ENCODE measurements around the gene ECE2. TPM values are rescaled to one million over a fixed set of nuclear protein-coding genes. Genes with fewer than 3 reads are reported as not detected.
"Not testable (repeated sequence)": the region's sequence is repeated elsewhere in the genome, so short reads cannot be mapped to it uniquely, and the experiment has no call there.

The ECE2 gene
- total RNA-seq, 4 donors from 2014 or later = not detected

- intact Hi-C loops (cut with DNase I; ENCODE audit: low total_unique reads) = no loop called here
- WGBS, 2 donors (ENCODE audit: low coverage in 1 of 2) = 66 to 76% methylated on average over 5 to 7 of the region's 7 CpGs
- TF ChIP-seq CTCF (IDR thresholded peaks at IDR 0.05) (no peak), POLR2A (IDR thresholded peaks at IDR 0.05) (no peak), EP300 (IDR thresholded peaks at IDR 0.05; ENCODE audit: low read depth) (no peak), POLR2AphosphoS5 (IDR thresholded peaks at IDR 0.05) (no peak)
- DNase-seq = no peak
- peaks cover 12 to 28% (median 24%) of the 10 kb centered on the region in 4 donors for H3K4me1 ChIP-seq
- H3K36me3 ChIP-seq = peaks cover 0 to 19% (median 8%) of the 10 kb centered on the region in 4 donors
- H3K27ac ChIP-seq = peak overlapping the region; percentile 94 to 99 (median 97)
- no peaks in the 10 kb centered on the region for H3K27me3 ChIP-seq
- no peaks in the 10 kb centered on the region for H3K9me3 ChIP-seq
- in situ Hi-C loops (cut with MboI; ENCODE audit: low pct_ligation_motif_present in 1 of 4, low pct_unique_long_range_greater_than_20kb in 1 of 4, low sequenced_read_pairs in 3 of 4) = no loop called here
- peak overlapping the region in 1 of 4 donors; percentile 12 for H3K4me3 ChIP-seq
These were observed 62.2 kb downstream of the ECE2 start for GRCh38 chr3:184337981-184338380.

GRCh38 chr3:184338511-184338945 is 62.7 kb downstream of the ECE2 start:
- DNase-seq = peak; percentile 66
- peak overlapping the region; percentile 94 to 99 (median 97) for H3K27ac ChIP-seq
- no peaks in the 10 kb centered on the region for H3K27me3 ChIP-seq
- TF ChIP-seq POLR2AphosphoS5 (IDR thresholded peaks at IDR 0.05) (peak in 2 of 3 donors; percentile 28 to 38), CTCF (IDR thresholded peaks at IDR 0.05) (peak in 2 of 5 experiments; percentile 5 to 17), EP300 (IDR thresholded peaks at IDR 0.05; ENCODE audit: low read depth) (no peak), POLR2A (IDR thresholded peaks at IDR 0.05) (no peak)
- H3K4me1 ChIP-seq = peaks cover 12 to 28% (median 24%) of the 10 kb centered on the region in 4 donors
- intact Hi-C loops (cut with DNase I; ENCODE audit: low total_unique reads) = no loop called here
- H3K4me3 ChIP-seq = peak overlapping the region in 2 of 4 donors; percentile 12 to 29
- in situ Hi-C loops (cut with MboI; ENCODE audit: low pct_ligation_motif_present in 1 of 4, low pct_unique_long_range_greater_than_20kb in 1 of 4, low sequenced_read_pairs in 3 of 4) = no loop called here
- H3K36me3 ChIP-seq = peaks cover 0 to 21% (median 9%) of the 10 kb centered on the region in 4 donors
- 38% methylated on average over 22 of the region's 37 CpGs; no CpG with 5 or more reads in 1 of the 2 donors for WGBS, 2 donors (ENCODE audit: low coverage in 1 of 2)
- no peaks in the 10 kb centered on the region for H3K9me3 ChIP-seq

- intact Hi-C loops (cut with DNase I; ENCODE audit: low total_unique reads) = no loop called here
- DNase-seq = no peak
- no peaks in the 10 kb centered on the region for H3K9me3 ChIP-seq
- in situ Hi-C loops (cut with MboI; ENCODE audit: low pct_ligation_motif_present in 1 of 4, low pct_unique_long_range_greater_than_20kb in 1 of 4, low sequenced_read_pairs in 3 of 4) = no loop called here
- peak overlapping the region in 2 of 4 donors; percentile 12 to 29 for H3K4me3 ChIP-seq
- H3K27ac ChIP-seq = peak overlapping the region; percentile 94 to 99 (median 97)
- peaks cover 0 to 24% (median 9%) of the 10 kb centered on the region in 4 donors for H3K36me3 ChIP-seq
- 60 to 68% methylated on average over 2 to 8 of the region's 8 CpGs for WGBS, 2 donors (ENCODE audit: low coverage in 1 of 2)
- H3K4me1 ChIP-seq = peaks cover 12 to 28% (median 24%) of the 10 kb centered on the region in 4 donors
- H3K27me3 ChIP-seq = no peaks in the 10 kb centered on the region
- TF ChIP-seq EP300 (IDR thresholded peaks at IDR 0.05; ENCODE audit: low read depth) = no peak
- TF ChIP-seq POLR2AphosphoS5 (IDR thresholded peaks at IDR 0.05) = no peak
- no peak for TF ChIP-seq POLR2A (IDR thresholded peaks at IDR 0.05)
These were observed 63.2 kb downstream of the ECE2 start for GRCh38 chr3:184339001-184339400.

GRCh38 chr3:184339451-184340135 is 63.8 kb downstream of the ECE2 start:
- Histone ChIP-seq H3K36me3 (peaks cover 0 to 24% (median 8%) of the 10 kb centered on the region in 4 donors), H3K27ac (peak overlapping the region in 3 of 4 donors; percentile 94 to 99 (median 97)), H3K4me1 (peaks cover 12 to 28% (median 24%) of the 10 kb centered on the region in 4 donors)
- H3K4me3 ChIP-seq; H3K27me3 ChIP-seq; intact Hi-C loops (cut with DNase I; ENCODE audit: low total_unique reads); in situ Hi-C loops (cut with MboI; ENCODE audit: low pct_ligation_motif_present in 1 of 4, low pct_unique_long_range_greater_than_20kb in 1 of 4, low sequenced_read_pairs in 3 of 4); H3K9me3 ChIP-seq; DNase-seq: not testable (repeated sequence)
- WGBS, 2 donors (ENCODE audit: low coverage in 1 of 2) = 83 to 90% methylated on average over 5 to 19 of the region's 19 CpGs

GRCh38 chr3:184341925-184342324 is 66.1 kb downstream of the ECE2 start:
- no peak for DNase-seq
- TF ChIP-seq EP300 (IDR thresholded peaks at IDR 0.05; ENCODE audit: low read depth) (no peak), CTCF (IDR thresholded peaks at IDR 0.05) (no peak), POLR2AphosphoS5 (IDR thresholded peaks at IDR 0.05) (no peak), POLR2A (IDR thresholded peaks at IDR 0.05) (no peak)
- no peaks in the 10 kb centered on the region for H3K27me3 ChIP-seq
- 89% methylated on average over 7 of the region's 7 CpGs; no CpG with 5 or more reads in 1 of the 2 donors for WGBS, 2 donors (ENCODE audit: low coverage in 1 of 2)
- H3K27ac ChIP-seq = no peak overlapping the region
- no peak overlapping the region for H3K4me3 ChIP-seq
- in situ Hi-C loops (cut with MboI; ENCODE audit: low pct_ligation_motif_present in 1 of 4, low pct_unique_long_range_greater_than_20kb in 1 of 4, low sequenced_read_pairs in 3 of 4) = no loop called here
- H3K4me1 ChIP-seq = peaks cover 22 to 30% (median 23%) of the 10 kb centered on the region in 4 donors
- peaks cover 0 to 19% (median 6%) of the 10 kb centered on the region in 4 donors for H3K36me3 ChIP-seq
- no peaks in the 10 kb centered on the region for H3K9me3 ChIP-seq
- intact Hi-C loops (cut with DNase I; ENCODE audit: low total_unique reads) = no loop called here
